NCI-H2196 treated with DMSO at 0.1 percent for 48 hours (cell line): Measurements from ENCODE around the gene ST7.

Experiments used
- DNase-seq: peaks from one replicate; lab custom pipeline; 2025; ENCODE audit not compliant: unreplicated experiment; lab: John Stamatoyannopoulos, UW

ST7 gene

DNA sequence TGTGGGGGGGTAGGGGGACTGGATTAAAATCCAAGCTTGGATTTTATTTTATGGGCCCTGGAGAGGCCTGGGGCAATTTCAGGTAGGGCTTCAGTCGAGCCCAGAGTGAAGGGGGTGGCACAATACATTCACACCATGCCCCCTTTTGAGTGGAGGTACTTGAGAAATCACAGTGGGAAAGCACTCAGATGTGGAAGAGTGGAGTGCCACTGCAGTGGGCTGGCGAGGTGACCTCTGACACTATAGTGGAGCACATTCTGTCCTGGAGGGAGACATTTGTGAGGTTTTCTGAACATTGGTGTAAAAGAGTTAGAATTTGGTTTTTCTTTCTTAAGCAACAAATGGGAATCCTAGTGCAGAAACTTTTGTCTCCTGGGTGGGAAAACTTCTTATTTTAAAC, 226.4 kb downstream of the ST7 start:
- DNase-seq = no peak

DNA sequence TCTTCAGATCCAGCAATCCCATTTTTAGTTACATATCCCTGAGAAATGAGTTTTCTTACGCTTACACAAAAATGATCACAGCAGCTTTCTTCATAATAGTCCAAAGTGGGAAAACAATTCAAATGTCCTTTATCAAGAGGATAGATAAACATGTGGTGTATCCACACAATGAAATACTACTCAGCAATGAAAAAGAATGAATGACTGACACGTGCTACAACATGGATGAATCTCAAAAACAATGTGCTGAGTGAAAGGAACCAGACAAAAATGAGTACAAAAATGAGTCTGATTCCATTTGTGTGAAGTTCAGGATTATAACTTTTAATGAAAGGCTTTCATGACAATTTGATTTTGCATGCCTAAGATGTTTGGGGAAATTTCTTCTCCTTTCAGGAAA, 230.4 kb downstream of the ST7 start:
- no peak for DNase-seq

DNA sequence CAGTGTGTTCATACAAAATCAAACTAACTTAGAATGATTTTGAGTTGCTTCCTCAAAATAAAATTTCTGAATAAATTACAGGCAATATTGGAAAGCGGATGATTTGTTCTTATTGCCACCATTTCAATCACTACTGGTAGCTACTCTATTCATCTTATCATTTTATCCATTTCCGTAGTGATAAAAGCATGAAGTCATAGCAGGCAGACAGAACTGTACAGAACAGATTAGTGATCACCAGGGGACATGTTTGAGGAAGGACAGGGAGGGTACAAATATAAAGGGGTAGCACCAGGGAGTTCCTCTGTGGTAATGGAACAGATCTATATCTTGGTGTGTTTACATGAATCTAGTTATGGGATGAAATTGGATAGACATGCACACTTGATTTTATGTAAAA, 231.1 kb downstream of the ST7 start:
- DNase-seq = no peak

DNA sequence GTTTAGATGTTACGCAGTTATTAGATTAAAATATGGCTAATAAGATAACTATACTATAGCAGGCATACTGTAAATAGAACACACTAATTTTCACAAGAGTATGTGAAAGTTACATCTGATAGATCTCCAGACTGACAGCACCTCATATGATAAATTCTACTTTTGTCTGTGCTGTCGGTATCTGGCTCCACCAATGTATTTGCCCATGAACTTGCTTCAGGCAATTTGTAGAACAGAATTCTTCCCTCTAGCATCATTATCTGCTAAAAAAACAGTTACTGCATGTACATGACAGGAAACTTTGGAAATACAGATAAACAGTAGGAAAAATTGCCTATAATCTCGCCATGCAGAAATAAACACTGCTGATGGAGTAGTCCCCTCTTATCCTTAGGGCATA, 231.8 kb downstream of the ST7 start:
- no peak for DNase-seq

DNA sequence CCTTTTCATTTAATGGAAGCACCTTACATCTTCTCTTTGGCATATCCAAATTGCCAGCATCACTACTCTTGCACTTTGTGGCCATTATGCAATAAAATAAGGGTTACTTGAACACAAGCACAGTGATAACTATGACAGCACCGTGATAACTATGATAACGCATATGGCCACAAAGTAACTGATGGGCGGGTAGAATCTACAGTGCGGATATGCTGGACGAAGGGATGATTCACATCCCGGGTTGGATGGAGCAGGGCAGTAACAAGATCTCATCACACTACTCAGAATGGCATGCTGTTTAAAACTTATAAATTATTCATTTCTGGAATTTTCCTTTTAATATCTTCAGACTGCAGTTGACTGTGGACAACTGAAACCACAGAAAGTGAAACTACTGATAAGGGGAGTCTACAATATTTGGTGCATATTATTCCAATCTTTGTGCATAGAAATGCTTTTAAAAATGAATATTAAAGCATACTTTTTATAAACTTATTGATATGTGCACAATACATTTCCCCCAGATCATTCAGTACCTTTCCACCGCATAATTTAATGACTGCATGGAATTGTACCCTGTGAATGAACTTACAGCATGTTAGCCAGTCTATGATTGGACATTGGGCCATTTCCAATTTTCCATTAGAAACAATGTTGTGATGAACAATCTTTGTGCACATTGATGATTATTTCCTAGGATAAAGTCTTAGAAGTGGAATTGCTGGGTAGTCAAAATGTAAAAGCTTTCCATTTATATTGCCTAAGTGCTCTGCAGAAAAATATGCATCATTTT, 233.1 kb downstream of the ST7 start:
- DNase-seq = no peak

DNA sequence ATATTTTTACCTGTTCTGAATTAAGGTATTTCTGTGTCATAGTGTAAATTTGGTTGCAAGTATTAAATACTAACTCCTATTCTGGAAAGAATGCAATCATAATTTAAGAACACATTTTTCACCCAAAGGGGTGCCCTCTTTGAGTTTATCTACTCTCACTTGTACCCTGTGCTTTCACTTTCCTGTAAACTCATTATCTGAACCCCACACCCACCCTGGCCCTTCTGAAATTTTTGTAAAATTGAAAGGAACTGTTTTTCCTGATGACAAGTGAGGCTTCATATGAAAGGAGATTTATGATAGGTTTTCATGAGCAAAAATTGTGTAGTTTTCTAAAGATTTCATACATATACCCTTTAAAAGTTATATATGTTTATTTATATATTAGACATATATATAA, 235.1 kb downstream of the ST7 start:
- DNase-seq = no peak

DNA sequence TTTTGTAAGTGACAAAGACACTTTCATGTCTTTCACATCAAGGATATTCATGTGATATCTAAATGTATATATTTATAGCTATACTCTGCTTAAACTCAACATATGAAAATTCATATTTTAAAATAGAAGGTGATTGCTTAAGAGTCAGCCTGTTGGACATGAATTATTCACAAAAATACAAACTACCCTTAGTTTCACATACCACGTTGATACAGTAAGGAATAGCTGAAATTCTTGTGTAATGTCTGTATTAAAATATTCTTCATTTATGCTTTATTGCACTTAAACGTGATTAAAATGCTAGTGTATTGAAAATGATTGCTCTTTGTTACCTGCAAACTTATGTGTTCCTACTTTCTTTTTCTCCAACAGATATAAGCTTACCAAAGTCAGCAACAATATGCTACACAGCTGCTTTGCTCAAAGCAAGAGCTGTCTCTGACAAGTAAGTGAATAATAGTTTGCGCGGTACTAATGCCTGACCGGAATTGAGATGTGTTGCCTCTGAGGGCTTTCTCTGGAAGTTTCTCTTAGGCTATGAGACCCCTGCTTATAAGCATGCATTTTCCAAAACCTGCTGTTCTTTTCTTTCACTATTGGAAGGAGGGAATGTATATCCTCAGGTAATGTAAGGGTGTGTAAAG, 235.8 kb downstream of the ST7 start:
- DNase-seq = no peak

DNA sequence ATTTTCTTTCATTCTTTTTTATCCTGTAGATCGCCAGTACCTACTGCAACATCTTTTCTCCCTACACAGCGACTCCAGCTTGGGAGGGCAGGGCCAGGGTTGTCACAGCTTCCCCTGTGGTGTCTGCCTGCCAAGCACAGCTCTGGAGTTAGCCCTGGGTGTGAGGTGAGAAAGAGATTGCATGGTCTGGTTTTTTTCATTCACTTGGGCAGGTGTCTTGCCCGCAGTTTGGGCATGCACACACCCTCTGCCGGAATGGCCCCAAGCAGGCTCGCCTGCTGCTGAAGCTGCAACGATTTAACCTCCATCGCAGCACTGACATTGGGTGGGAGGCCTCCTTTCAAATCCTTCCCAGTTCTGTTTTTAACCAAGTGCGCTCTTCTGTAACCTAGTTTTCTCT, 236.8 kb downstream of the ST7 start:
- no peak for DNase-seq

DNA sequence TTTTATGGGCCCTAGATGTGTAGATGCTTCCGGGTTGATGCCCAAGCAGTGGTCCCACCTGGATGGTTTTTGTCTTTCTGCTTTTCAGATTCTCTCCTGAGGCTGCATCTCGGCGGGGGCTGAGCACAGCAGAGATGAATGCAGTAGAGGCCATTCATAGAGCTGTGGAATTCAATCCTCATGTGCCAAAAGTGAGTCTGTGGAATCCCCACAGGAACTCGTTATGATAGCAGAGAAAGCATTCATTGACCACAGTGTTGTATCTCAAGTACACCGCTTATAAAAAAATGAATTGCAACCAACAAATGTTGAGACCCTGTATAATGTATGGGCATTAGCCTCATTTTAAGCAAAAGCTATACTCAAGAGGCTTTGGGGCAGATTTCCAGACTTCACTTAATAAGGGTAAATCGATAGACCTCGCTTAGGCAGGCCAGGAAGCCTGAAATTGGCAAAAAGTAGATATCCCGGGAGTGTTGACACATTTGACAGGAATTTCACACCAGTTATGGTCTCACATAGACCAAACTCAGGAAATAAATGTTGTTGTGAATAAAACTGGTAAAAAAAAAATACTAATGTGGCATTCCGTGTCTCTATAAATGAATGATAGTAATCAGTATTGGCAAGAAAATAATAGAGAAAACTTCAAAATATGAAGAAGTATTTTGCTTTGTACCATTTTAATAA, 237.6 kb downstream of the ST7 start:
- DNase-seq = no peak

DNA sequence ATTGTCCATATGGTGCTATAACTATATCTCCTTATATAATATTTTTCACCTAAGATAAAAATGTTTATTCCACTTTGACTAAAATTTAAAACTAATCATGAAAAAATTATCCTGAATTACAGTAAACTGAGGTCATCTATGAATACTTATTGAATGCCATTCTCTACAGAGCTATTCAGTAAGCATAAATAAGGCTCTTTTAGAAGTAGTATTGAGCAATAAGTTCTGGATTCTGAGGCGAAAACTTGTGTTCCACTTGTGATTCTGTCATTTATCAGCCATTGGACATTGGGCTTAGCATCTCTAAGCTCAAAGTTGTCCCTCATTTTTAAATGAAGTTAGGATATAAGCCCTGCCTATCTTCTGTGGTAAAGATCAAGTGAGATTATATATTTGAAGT, 238.8 kb downstream of the ST7 start:
- DNase-seq = no peak

DNA sequence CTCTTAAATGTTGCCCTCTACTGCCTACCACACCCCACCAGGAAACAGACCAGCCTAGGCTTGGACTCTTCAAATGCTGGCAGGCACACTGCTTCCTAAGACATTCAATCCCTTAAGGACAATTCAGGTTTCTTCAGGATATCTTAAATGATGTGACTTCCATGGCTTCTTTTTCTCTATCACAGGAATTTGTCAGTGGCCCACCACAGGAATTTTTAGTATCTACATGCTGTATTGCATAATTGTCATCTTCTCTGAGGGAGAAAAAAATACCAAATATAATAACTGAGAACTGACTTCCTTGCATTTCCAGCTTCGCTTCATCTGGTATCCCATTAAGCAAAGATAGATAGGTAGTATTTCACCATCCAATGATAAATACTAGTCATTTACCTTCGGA, 240.3 kb downstream of the ST7 start:
- DNase-seq = no peak

DNA sequence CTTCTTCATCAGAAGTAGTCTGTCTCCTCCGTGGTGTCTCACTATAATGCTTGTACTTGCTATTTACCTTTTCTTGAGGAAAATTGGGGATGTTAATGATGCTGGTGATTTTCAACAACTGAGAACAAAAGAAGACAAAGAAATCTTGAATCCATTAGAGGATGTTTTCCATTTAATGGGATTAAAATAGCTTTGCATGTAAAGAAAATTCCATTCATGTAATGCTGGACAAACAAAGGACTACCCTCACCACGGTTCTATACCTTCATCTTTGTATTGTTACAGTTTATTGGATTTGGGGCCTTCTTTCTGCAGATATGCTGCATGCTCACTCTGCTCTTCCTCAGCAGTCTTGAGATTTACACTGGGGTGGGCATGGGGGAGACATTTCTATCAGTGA, 241.1 kb downstream of the ST7 start:
- DNase-seq = no peak

DNA sequence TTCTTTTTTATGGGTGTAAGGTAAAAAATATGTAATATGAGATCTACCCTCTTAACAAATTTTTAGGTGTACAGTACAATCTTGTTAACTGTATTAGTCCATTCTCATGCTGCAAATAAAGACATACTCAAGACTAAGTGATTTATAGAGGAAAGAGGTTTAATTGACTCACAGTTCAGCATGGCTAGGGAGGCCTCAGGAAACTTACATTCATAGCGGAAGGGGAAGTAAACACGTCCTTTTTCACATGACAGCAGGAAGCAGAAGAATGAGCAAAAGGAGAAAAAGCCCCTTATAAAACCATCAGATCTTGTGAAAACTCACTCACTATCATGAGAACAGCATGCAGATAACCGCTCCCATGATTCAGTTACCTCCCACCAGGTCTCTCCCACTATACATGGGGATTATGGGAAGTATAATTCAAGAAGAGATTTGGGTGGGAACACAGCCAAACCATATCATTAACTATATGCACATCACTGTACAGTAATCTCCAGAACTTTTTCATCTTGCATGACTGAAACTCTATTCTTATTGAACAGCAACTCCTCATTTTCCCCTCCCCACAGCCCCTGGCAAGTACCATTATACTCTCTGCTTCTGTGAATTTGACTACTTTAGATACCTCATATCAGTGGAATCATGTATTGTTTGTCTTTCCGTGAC, 242.2 kb downstream of the ST7 start:
- DNase-seq = no peak

DNA sequence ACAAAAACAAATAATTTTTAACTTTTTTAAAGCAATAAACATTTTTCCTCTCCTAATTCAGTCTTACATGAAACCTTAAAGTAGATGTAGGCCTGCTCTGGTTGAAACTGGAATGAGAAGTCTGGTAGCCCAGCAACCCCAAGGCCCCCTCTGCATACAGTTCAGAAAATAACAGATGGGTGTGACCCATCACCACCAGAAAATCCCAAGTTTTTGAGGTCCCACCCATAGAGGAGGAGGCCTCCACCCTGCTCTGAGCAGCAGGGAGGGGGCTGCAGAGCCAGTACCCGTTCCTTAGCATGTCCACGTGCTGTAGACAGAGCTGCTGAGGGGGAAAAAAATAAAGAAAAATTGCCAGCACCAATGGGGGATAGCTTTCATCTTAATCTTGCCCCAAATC, 246.8 kb downstream of the ST7 start:
- no peak for DNase-seq

DNA sequence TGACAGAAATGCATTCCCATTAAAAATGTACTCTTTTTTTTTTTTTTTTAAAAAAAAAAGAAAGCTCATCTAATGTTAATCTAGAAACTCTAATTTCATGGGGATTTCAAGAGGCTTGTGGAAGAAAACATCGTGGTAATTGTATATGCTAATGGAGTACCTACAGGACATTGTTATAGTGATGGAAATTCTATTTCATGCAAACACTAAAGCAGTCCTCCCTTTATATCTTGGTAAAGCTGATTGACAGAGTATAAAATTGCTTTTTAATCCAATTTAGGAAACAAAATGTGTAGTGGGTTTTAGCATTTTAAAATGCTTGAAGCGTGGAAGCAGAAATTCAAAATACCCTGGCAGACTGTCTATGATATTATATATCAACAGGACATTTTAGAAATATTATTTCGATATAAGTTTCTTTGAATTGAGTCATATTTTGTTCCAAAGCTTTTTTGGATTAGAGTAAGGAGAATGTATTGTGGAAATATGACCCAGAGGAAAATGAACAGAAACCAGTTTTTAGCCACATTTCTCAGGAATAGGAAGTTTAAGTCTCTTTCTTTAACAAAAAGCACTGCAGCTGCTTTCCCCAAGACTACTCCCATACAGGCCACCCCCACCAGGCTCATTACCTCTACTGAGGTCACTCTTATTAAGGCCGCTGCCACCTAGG, 247.6 kb downstream of the ST7 start:
- DNase-seq = no peak

DNA sequence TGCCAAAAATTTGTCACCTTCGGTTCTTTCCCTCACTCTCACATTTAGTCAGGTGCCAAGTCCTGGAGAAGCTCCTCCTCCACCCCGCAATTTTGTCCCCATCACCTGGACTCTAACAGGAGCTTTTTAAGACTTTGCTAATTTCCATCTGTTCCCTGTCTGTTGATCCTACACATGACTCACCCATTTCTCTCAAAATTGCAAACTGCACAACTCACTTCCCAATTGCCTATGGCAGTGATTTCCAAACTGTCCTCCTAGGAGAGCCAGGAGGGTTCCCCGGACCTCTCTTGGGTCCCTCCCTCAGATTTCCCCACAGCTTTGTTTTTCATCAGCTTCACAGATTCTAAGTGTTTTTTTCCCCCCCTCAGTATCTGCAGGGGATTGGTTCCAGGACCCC, 249.2 kb downstream of the ST7 start:
- DNase-seq = no peak

DNA sequence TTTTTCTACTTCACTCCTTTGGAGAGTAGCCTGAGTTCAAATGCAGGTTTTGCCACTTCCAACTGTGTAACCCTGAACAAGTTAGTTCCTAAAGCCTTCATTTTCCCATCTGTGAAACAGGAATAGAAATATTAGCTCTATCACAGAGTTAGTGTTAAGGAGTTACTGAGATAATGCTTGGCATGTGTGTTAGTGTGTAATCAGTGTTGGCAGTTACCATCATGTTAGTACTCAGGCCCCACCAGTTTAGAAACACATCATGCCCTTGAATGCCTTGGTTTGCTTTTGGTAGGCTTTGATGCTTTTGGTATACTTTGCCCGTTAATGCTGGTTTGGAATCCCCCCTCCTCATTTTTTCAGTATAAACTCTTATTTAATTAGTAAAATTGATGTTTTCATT, 249.9 kb downstream of the ST7 start:
- no peak for DNase-seq

DNA sequence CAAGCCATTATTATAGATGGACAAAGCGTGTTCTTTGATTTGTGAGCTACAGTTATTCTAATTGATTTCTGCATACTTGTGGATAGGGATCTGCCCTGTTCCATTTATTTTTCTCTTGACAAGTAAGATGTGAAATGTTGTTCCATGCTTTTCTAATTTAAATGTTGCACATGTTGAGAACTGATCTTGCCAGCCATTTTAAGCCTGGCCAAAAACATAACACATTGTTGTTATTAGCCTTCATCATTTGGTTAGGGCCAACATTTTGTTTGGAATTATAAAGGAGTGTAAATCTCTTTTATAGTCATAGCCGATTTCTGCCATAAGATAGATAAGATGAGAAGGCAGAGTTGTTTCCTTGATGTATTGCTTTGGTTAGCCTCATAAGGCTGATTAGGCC, 252.6 kb downstream of the ST7 start:
- no peak for DNase-seq

DNA sequence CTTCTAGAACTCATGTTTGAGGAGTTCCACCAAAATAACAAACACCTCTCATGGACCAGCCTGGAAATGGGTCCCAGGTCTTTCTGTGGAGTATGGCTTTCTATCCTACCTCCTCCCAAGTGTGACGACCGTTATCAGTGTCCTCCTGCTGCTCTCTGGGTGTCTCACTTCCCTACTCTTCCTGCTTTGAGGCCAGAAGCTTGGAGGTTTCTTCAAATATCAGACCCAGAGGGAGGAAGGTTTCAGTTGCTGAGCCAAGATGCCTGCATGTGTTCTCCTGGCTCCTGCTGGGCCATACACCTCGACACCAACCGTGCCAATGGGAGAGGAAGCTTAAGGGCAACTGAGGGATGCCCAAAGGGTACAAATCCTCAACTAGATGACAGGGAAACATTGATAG, 255.0 kb downstream of the ST7 start:
- DNase-seq = no peak

DNA sequence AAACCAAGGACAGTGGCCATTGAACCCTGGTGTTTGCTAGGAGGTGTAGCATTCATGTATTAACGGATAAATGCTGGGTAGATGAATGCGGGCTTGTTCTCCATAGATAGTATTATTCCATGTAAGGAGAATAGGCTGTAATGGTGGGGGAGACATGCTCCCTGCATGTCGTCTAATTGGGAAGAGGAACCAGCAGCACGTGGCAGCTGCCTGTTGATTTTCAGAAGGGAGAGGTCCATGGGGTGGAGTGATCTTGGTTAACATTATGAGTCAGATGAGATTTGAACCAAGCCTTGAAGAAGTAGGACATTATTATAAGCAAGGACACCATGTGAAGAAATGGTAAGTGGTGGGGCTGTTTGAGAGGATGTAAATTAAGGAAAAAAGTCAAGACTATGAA, 257.1 kb downstream of the ST7 start:
- no peak for DNase-seq

DNA sequence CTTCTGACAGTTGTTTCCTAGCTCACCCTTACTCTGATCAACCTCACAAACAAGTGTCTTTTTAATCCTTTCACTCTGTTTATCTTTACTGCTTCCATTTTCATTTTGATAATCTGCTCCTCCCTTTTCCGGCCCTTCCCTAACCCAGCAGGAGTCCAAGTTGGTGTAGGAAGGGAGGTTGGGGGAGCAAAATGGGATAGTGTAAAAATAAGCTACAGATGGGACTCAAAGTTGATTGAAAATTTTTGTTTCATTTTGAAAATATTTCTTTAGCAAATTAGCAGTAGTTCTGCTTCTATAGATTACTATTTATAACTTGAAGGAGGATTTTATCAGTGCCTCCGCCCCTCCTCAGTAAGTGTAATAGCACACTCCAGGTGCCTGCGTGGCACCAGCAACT, 257.6 kb downstream of the ST7 start:
- no peak for DNase-seq
